Kidney (tissue), 14 donors: Measurements from ENCODE around the gene FIS1. TPM values are rescaled to one million over a fixed set of nuclear protein-coding genes. Genes with fewer than 3 reads are reported as not detected.
"Not testable (repeated sequence)": the region's sequence is repeated elsewhere in the genome, so short reads cannot be mapped to it uniquely, and the experiment has no call there.

ENCODE experiments used
- DNase-seq, 5 donors: peaks; one replicate each; pipeline ENCODE4 v3.0.0-alpha.2; 2013 to 2020
- FAIRE-seq: peaks from 2 replicates; lab custom pipeline; 2012; peaks lifted over from hg19 to GRCh38; lab: Jason Lieb, UNC
- H3K27ac ChIP-seq, 2 donors: one replicate each; pipeline ENCODE4 v1.7.0; 2013; ENCODE audit warnings: low read depth in 2 of 2, low read length in 2 of 2, inconsistent platforms in 1 of 2
- H3K27me3 ChIP-seq: one replicate; pipeline ENCODE4 v1.7.1; 2013; ENCODE audit warnings: low read length, inconsistent platforms; ENCODE audit not compliant: control insufficient read depth, insufficient read depth
- H3K36me3 ChIP-seq, 3 donors: one replicate each; pipeline versions ENCODE4 v1.7.0 to v1.7.1; 2013; ENCODE audit warnings: low read length in 3 of 3, control low read depth in 1 of 3, inconsistent platforms in 1 of 3; ENCODE audit not compliant: insufficient read depth in 3 of 3, control insufficient read depth in 2 of 3
- H3K4me1 ChIP-seq, 3 donors: one replicate each; pipeline versions ENCODE4 v1.7.0 to v1.7.1; 2013; ENCODE audit warnings: low read length in 3 of 3, inconsistent platforms in 1 of 3, low read depth in 1 of 3; ENCODE audit not compliant: control insufficient read depth in 2 of 3, insufficient read depth in 2 of 3
- H3K4me3 ChIP-seq, 3 donors: one replicate each; pipeline versions ENCODE4 v1.7.0 to v1.8.1; 2013; ENCODE audit warnings: low read length in 3 of 3, control low read depth in 1 of 3, inconsistent platforms in 1 of 3
- H3K9ac ChIP-seq, 3 donors: one replicate each; pipeline versions ENCODE4 v1.7.0 to v1.7.1; 2013; ENCODE audit warnings: low read length in 3 of 3, control low read depth in 1 of 3, inconsistent platforms in 1 of 3
- H3K9me3 ChIP-seq, 3 donors: one replicate each; pipeline versions ENCODE4 v1.7.0 to v1.7.1; 2013; ENCODE audit warnings: low read length in 3 of 3, control low read depth in 1 of 3, inconsistent platforms in 1 of 3; ENCODE audit not compliant: control insufficient read depth in 2 of 3, insufficient read depth in 1 of 3
- CTCF ChIP-seq: IDR thresholded peaks from 3 replicates; pipeline ENCODE4 v1.5.1; 2012; ENCODE audit warnings: mild to moderate bottlenecking, moderate library complexity, borderline replicate concordance; ENCODE audit not compliant: insufficient read depth; ENCODE audit errors: extremely low read depth
- intact Hi-C: fragments of 100-400 bp; cut with DNase I; formaldehyde crosslinking; loops from one replicate; pipeline ENCODE4 v1.11.1; 2022
- polyA plus RNA-seq: library from polyadenylated mRNA; stranded (reverse); fragments of 350-450 nt; fragmentation: Illumina TruSeq; extraction: RNeasy Lipid Tissue Mini Kit (QIAGEN cat#74804); gene quantifications from one replicate; pipeline ENCODE4 v1.2.3, GENCODE V29; 2014; ENCODE audit warnings: low read depth, low replicate concordance; ENCODE audit not compliant: insufficient read depth
- total RNA-seq: library from RNA; stranded (reverse); fragmentation: NEBNext Ultra II Directional; extraction: Animal tissue kit (Norgen Biotek cat#: 25700); gene quantifications from one replicate; pipeline ENCODE4 v1.2.1, GENCODE V29; 2021
- donor health status: control.
- donor health status: control.
- donor health status: control.
- donor health status: control.
- donor health status: control.
- donor health status: DM: yes; HTN: yes; CAD: no.
- donor health status: Normal renal cell carcinoma (clear cell type).

Gene FIS1
- total and polyA plus RNA-seq, 2 donors from 2014 or later: 180 to 472 TPM

GRCh38 chr7:101290186-101291037 is 45.5 kb upstream of the FIS1 start:
- TF ChIP-seq CTCF: peak; percentile 55
- H3K27ac ChIP-seq, intact Hi-C loops, H3K36me3 ChIP-seq, H3K4me3 ChIP-seq, H3K27me3 ChIP-seq, H3K9ac ChIP-seq, H3K4me1 ChIP-seq, H3K9me3 ChIP-seq, FAIRE-seq: not testable (repeated sequence)
- DNase-seq: peak in 3 of 5 donors; percentile 40 to 56 (median 42)

GRCh38 chr7:101289687-101290086 is 44.8 kb upstream of the FIS1 start:
- not testable (repeated sequence) for H3K9me3 ChIP-seq, H3K27me3 ChIP-seq, FAIRE-seq, H3K4me3 ChIP-seq, H3K4me1 ChIP-seq, H3K36me3 ChIP-seq, H3K27ac ChIP-seq, DNase-seq, H3K9ac ChIP-seq
- intact Hi-C loops: loop anchor here (10.0 kb wide), 1 partner anchor 145 kb away; no protein-coding TSS in a partner anchor

GRCh38 chr7:101288439-101288838 is 43.6 kb upstream of the FIS1 start:
- Histone ChIP-seq H3K36me3 (no peaks in the 10 kb centered on the region), H3K27ac (no peak overlapping the region), H3K4me3 (no peak overlapping the region), H3K9ac (no peak overlapping the region), H3K9me3 (no peaks in the 10 kb centered on the region), H3K4me1 (no peaks in the 10 kb centered on the region), H3K27me3 (no peaks in the 10 kb centered on the region)
- no peak for FAIRE-seq
- TF ChIP-seq CTCF: no peak
- DNase-seq: no peak
- intact Hi-C loops: loop anchor here (10.0 kb wide), 1 partner anchor 144 kb away; no protein-coding TSS in a partner anchor

- intact Hi-C loops: loop anchor here (10.0 kb wide), 1 partner anchor 142 kb away; no protein-coding TSS in a partner anchor
- H3K9me3 ChIP-seq: no peaks in the 10 kb centered on the region
- no peak for TF ChIP-seq CTCF
- DNase-seq: no peak
- H3K4me1 ChIP-seq: peaks cover 0 to 3% (median 3%) of the 10 kb centered on the region in 3 donors
- no peak overlapping the region for H3K27ac ChIP-seq
- H3K9ac ChIP-seq: no peak overlapping the region
- H3K27me3 ChIP-seq: no peaks in the 10 kb centered on the region
- no peak overlapping the region for H3K4me3 ChIP-seq
- H3K36me3 ChIP-seq: no peaks in the 10 kb centered on the region
- no peak for FAIRE-seq
Observed at GRCh38 chr7:101287032-101287431, 42.2 kb upstream of the FIS1 start.

GRCh38 chr7:101285880-101286279 is 41.0 kb upstream of the FIS1 start:
- intact Hi-C loops: loop anchor here (10.0 kb wide), 1 partner anchor 141 kb away; no protein-coding TSS in a partner anchor
- FAIRE-seq, H3K36me3 ChIP-seq, H3K9me3 ChIP-seq, H3K9ac ChIP-seq, H3K27ac ChIP-seq, H3K4me1 ChIP-seq, H3K4me3 ChIP-seq, H3K27me3 ChIP-seq, DNase-seq: not testable (repeated sequence)
